Progenitor cell of endocrine pancreas (in vitro differentiated cells): Measurements from ENCODE around the gene COL23A1. TPM values are rescaled to one million over a fixed set of nuclear protein-coding genes. Genes with fewer than 3 reads are reported as not detected.

Source experiments
- DNase-seq: peaks from one replicate; pipeline ENCODE4 v3.0.0; 2021; ENCODE audit warnings: low spot score; ENCODE audit not compliant: unreplicated experiment
- H3K27ac Mint-ChIP-seq: 2 replicates; pipeline ENCODE4 v1.8.0; 2021; ENCODE audit warnings: mild to moderate bottlenecking, moderate library complexity, mixed read lengths
- H3K27me3 Mint-ChIP-seq: 2 replicates; pipeline ENCODE4 v1.8.0; 2021; ENCODE audit warnings: mixed read lengths
- H3K36me3 Mint-ChIP-seq: 2 replicates; pipeline ENCODE4 v1.8.0; 2022; ENCODE audit warnings: mixed read lengths; ENCODE audit not compliant: insufficient read depth
- H3K4me1 Mint-ChIP-seq: 2 replicates; pipeline ENCODE4 v1.8.0; 2021; ENCODE audit warnings: low read depth, mixed read lengths
- H3K4me3 Mint-ChIP-seq: 2 replicates; pipeline ENCODE4 v1.8.0; 2021; ENCODE audit warnings: low read depth, mild to moderate bottlenecking, moderate library complexity, mixed read lengths
- H3K9me3 Mint-ChIP-seq: 2 replicates; pipeline ENCODE4 v1.8.0; 2021; ENCODE audit warnings: low read depth, mixed read lengths
- total RNA-seq: library from RNA; stranded (reverse); gene quantifications from 2 replicates; pipeline ENCODE4 v1.2.1, GENCODE V29; 2021
- TF ChIP-seq, protein P1 (sequence below): fragments of 200-600 bp; sonication (generic); IDR thresholded peaks from one replicate; pipeline ENCODE4 v1.5.0; 2021; ENCODE audit warnings: antibody characterized with exemption, mild to moderate bottlenecking; ENCODE audit not compliant: unreplicated experiment

COL23A1 gene
- total RNA-seq, 1 donor from 2014 or later: 0.36 TPM

DNA sequence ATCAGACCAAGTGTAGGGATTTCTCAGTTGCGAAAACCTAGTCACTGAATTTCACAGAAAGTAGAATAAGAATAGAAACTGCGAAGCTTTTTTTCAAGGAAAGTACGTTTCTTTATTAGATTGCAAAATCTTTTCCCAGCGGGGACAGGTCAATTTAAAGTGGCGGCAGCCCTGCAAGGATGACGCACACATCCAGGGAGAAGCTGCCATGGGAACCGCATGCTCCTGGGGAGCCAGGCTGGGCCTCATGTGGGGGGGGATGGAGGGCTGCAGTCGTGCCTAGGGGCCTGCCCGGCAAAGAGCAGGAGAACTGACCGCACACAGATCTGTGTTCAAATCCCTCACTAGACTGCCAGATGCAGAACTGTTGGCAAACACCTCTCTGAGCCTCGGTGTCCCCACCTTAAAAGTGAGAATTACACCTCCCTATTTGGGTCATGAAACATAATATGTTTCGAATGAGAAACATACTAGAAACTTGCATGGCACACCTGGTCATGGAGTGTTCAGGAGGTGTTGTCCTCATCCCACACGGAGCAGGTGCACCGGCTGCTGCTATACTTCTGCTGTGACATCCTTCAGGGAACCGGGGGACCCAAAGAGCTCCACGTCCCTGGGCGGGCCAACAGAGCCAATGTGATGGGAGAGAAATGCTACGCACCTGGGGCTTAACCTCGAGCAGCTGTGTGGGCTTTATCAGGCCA is 229.8 kb downstream of the COL23A1 start:
- Mint-ChIP-seq H3K4me3 (no peak overlapping the region), H3K27me3 (peaks cover 25% of the 10 kb centered on the region), H3K4me1 (peaks cover 12% of the 10 kb centered on the region), H3K27ac (no peak overlapping the region), H3K9me3 (no peaks in the 10 kb centered on the region), H3K36me3 (no peaks in the 10 kb centered on the region)
- TF ChIP-seq, protein P1, sequence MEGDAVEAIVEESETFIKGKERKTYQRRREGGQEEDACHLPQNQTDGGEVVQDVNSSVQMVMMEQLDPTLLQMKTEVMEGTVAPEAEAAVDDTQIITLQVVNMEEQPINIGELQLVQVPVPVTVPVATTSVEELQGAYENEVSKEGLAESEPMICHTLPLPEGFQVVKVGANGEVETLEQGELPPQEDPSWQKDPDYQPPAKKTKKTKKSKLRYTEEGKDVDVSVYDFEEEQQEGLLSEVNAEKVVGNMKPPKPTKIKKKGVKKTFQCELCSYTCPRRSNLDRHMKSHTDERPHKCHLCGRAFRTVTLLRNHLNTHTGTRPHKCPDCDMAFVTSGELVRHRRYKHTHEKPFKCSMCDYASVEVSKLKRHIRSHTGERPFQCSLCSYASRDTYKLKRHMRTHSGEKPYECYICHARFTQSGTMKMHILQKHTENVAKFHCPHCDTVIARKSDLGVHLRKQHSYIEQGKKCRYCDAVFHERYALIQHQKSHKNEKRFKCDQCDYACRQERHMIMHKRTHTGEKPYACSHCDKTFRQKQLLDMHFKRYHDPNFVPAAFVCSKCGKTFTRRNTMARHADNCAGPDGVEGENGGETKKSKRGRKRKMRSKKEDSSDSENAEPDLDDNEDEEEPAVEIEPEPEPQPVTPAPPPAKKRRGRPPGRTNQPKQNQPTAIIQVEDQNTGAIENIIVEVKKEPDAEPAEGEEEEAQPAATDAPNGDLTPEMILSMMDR: no peak
- DNase-seq: no peak

DNA sequence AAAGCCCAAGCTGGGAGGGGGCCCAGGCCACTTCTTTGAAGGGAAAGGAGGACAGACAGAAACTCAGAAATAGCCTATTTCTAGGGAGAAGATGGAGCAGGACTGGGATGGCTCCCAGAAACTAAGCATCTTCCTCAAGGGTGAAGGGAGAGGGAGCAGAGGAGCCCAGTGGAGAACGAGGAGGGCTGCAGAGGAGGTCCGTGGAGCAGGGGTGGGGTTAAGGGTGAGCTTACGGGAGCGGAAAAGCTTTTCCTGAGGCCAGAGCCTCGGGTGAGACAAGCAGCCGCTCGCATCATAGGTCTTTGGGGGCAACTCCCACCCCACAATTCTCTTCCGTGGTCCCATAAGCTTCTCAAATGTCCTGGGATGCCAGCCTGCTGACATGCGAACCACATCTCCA is 230.5 kb downstream of the COL23A1 start:
- Mint-ChIP-seq H3K36me3 (no peaks in the 10 kb centered on the region), H3K27me3 (peaks cover 25% of the 10 kb centered on the region), H3K4me3 (no peak overlapping the region), H3K27ac (no peak overlapping the region), H3K4me1 (peaks cover 12% of the 10 kb centered on the region), H3K9me3 (no peaks in the 10 kb centered on the region)
- TF ChIP-seq, protein P1: no peak
- no peak for DNase-seq

DNA sequence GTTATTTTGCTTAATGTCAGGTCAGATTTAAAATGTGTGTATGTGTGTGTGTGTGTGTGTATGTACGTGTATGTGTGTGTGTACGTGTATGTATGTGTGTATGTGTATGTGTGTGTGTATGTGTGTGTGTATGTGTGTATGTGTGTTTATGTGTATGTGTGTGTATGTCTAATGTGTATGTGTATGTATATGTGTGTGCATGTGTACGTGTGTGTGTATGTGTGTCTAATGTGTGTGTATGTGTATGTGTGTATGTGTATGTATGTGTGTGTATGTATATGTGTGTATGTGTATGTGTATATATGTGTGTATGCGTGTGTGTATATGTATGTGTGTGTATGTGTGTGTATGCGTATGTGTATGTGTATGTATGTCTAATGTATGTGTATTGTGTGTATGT is 232.5 kb downstream of the COL23A1 start:
- Mint-ChIP-seq H3K27me3 (peaks cover 30% of the 10 kb centered on the region), H3K36me3 (no peaks in the 10 kb centered on the region), H3K4me3 (no peak overlapping the region), H3K27ac (no peak overlapping the region), H3K9me3 (no peaks in the 10 kb centered on the region), H3K4me1 (peaks cover 12% of the 10 kb centered on the region)
- no peak for DNase-seq
- TF ChIP-seq, protein P1: no peak

- Mint-ChIP-seq H3K4me1 (peaks cover 12% of the 10 kb centered on the region), H3K4me3 (no peak overlapping the region), H3K27ac (no peak overlapping the region), H3K27me3 (peaks cover 31% of the 10 kb centered on the region), H3K9me3 (no peaks in the 10 kb centered on the region), H3K36me3 (no peaks in the 10 kb centered on the region)
- TF ChIP-seq, protein P1: no peak
- DNase-seq: no peak
These were observed 233.1 kb downstream of the COL23A1 start for GRCh38 chr5:178357121-178357521.

DNA sequence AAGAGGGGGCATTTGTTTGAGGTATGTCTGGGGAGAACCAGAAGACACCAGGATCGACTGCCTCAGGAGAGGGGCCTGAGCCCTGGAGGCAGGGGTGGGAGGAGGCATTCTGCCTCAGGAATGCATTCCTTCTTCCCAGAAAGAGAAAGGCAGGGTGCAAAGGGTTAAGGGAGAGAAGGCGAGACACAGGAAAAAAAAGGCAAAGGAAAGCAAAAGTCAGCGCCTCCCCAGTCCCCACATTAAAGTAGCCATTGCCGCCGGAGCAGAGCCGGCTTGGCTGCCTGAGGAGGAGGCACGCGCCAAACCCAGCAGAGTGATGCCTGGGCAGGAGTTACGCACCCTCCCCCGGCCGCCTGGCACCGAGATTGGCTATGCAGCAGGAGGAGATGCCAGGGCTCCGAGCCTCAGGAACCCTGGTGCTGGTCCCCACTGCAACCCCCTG is 233.7 kb downstream of the COL23A1 start:
- H3K27ac Mint-ChIP-seq: no peak overlapping the region
- DNase-seq: no peak
- H3K36me3 Mint-ChIP-seq: no peaks in the 10 kb centered on the region

More for the DNA sequence above, 233.7 kb downstream of the COL23A1 start:
- peaks cover 12% of the 10 kb centered on the region for H3K4me1 Mint-ChIP-seq
- TF ChIP-seq, protein P1: no peak
- no peaks in the 10 kb centered on the region for H3K9me3 Mint-ChIP-seq
- H3K27me3 Mint-ChIP-seq: peaks cover 26% of the 10 kb centered on the region
- H3K4me3 Mint-ChIP-seq: no peak overlapping the region
